H9 (cell line): ENCODE measurements around the gene TFAP2A. TPM values are rescaled to one million over a fixed set of nuclear protein-coding genes. Genes with fewer than 3 reads are reported as not detected.
A peak's percentile ranks its signal among the peaks of the same experiment; 100 is the strongest.

Experiments used
- DNase-seq: peaks from one replicate; pipeline ENCODE4 v3.0.0-alpha.2; 2017
- H2AFZ ChIP-seq: one replicate; pipeline ENCODE4 v1.6.1; 2013; ENCODE audit warnings: mild to moderate bottlenecking, low read length, control low read depth, moderate library complexity
- H2AK5ac ChIP-seq: 2 replicates; pipeline ENCODE4 v1.6.1; 2013; ENCODE audit warnings: low read length, control low read depth, mixed read lengths; ENCODE audit not compliant: insufficient read length
- H2BK120ac ChIP-seq: one replicate; pipeline ENCODE4 v1.6.1; 2013; ENCODE audit warnings: low read depth, mild to moderate bottlenecking, low read length, control low read depth, inconsistent platforms; ENCODE audit not compliant: poor library complexity, severe bottlenecking
- H2BK12ac ChIP-seq: 2 replicates; pipeline ENCODE4 v1.6.1; 2013; ENCODE audit warnings: low read length, control low read depth, mixed read lengths, low read depth; ENCODE audit not compliant: insufficient read length
- H2BK15ac ChIP-seq: 2 replicates; pipeline ENCODE4 v1.6.1; 2013; ENCODE audit warnings: low read depth, low read length, control low read depth
- H2BK20ac ChIP-seq: one replicate; pipeline ENCODE4 v1.6.1; 2013; ENCODE audit warnings: low read depth, mild to moderate bottlenecking, low read length, control low read depth, inconsistent platforms; ENCODE audit not compliant: poor library complexity, severe bottlenecking
- H2BK5ac ChIP-seq: 2 replicates; pipeline ENCODE4 v1.6.1; 2013; ENCODE audit warnings: low read length, control low read depth, mixed read lengths; ENCODE audit not compliant: insufficient read length
- H3K14ac ChIP-seq: 2 replicates; pipeline ENCODE4 v1.6.1; 2013; ENCODE audit warnings: low read length, control low read depth; ENCODE audit not compliant: insufficient read depth
- H3K18ac ChIP-seq: 2 replicates; pipeline ENCODE4 v1.6.1; 2013; ENCODE audit warnings: low read depth, mild to moderate bottlenecking, mixed read lengths, low read length, control low read depth; ENCODE audit not compliant: insufficient read length
- H3K23ac ChIP-seq: 2 replicates; pipeline ENCODE4 v1.6.1; 2013; ENCODE audit warnings: low read length, control low read depth, mixed read lengths, low read depth; ENCODE audit not compliant: insufficient read length
- H3K23me2 ChIP-seq: 2 replicates; pipeline ENCODE4 v1.6.1; 2013; ENCODE audit warnings: low read depth, mild to moderate bottlenecking, mixed read lengths, low read length, control low read depth; ENCODE audit not compliant: insufficient read length, poor library complexity, severe bottlenecking
- H3K27ac ChIP-seq: 2 replicates; pipeline ENCODE4 v1.5.1; 2013; ENCODE audit warnings: low read length, control low read depth, mixed read lengths, low read depth; ENCODE audit not compliant: insufficient read length
- H3K27me3 ChIP-seq: 2 replicates; pipeline ENCODE4 v1.6.1; 2013; ENCODE audit warnings: low read length, control low read depth, inconsistent platforms; ENCODE audit not compliant: insufficient read depth
- H3K4ac ChIP-seq: 2 replicates; pipeline ENCODE4 v1.6.1; 2013; ENCODE audit warnings: low read depth, mild to moderate bottlenecking, control low read depth, inconsistent platforms, low read length, moderate library complexity
- H3K4me1 ChIP-seq: 2 replicates; pipeline ENCODE4 v1.6.1; 2013; ENCODE audit warnings: low read length, control low read depth, inconsistent platforms; ENCODE audit not compliant: insufficient read depth
- H3K4me2 ChIP-seq: 2 replicates; pipeline ENCODE4 v1.6.1; 2013; ENCODE audit warnings: low read length, control low read depth, mixed read lengths; ENCODE audit not compliant: insufficient read length, insufficient read depth
- H3K56ac ChIP-seq: 2 replicates; pipeline ENCODE4 v1.6.1; 2013; ENCODE audit warnings: low read depth, mild to moderate bottlenecking, mixed read lengths, low read length, control low read depth; ENCODE audit not compliant: insufficient read length
- H3K79me1 ChIP-seq: 2 replicates; pipeline ENCODE4 v1.6.1; 2013; ENCODE audit warnings: low read depth, mild to moderate bottlenecking, moderate library complexity, low read length, control low read depth, inconsistent platforms; ENCODE audit not compliant: insufficient read depth, poor library complexity, severe bottlenecking
- H3K79me2 ChIP-seq: 2 replicates; pipeline ENCODE4 v1.6.1; 2013; ENCODE audit warnings: low read length, control low read depth, inconsistent platforms; ENCODE audit not compliant: insufficient read depth
- H3K9ac ChIP-seq: 2 replicates; pipeline ENCODE4 v1.6.1; 2013; ENCODE audit warnings: low read length, control low read depth, mixed read lengths; ENCODE audit not compliant: insufficient read length; ENCODE audit errors: extremely low read depth
- H3K9me3 ChIP-seq: one replicate; pipeline ENCODE4 v1.6.1; 2013; ENCODE audit warnings: low read depth, low read length, inconsistent platforms; ENCODE audit not compliant: control insufficient read depth
- H3T11ph ChIP-seq: one replicate; pipeline ENCODE4 v1.6.1; 2013; ENCODE audit warnings: mild to moderate bottlenecking, low read length, control low read depth, inconsistent platforms
- H4K20me1 ChIP-seq: one replicate; pipeline ENCODE4 v1.6.1; 2013; ENCODE audit not compliant: control insufficient read depth, insufficient read length, insufficient read depth
- H4K5ac ChIP-seq: 2 replicates; pipeline ENCODE4 v1.6.1; 2013; ENCODE audit warnings: low read depth, mild to moderate bottlenecking, mixed read lengths, low read length, control low read depth; ENCODE audit not compliant: insufficient read length
- H4K8ac ChIP-seq: replicated peaks from 2 replicates; pipeline ENCODE4 v1.6.1; 2013; ENCODE audit warnings: low read length, control low read depth, mixed read lengths, low read depth; ENCODE audit not compliant: insufficient read length
- H4K91ac ChIP-seq: 2 replicates; pipeline ENCODE4 v1.6.1; 2013; ENCODE audit warnings: low read depth, mild to moderate bottlenecking, moderate library complexity, mixed read lengths, low read length, control low read depth; ENCODE audit not compliant: insufficient read length
- H3K27ac Mint-ChIP-seq, 3 experiments: 2 replicates in 2 of 3; 3 replicates in 1 of 3; pipeline ENCODE4 v1.8.0; 2020 to 2021; ENCODE audit warnings: mixed read lengths in 3 of 3, mild to moderate bottlenecking in 1 of 3, moderate library complexity in 1 of 3
- H3K27me3 Mint-ChIP-seq: 2 replicates; pipeline ENCODE4 v1.8.0; 2021; ENCODE audit warnings: low read depth, mild to moderate bottlenecking, moderate library complexity, mixed read lengths
- H3K36me3 Mint-ChIP-seq, 3 experiments: 2 replicates in 2 of 3; 3 replicates in 1 of 3; pipeline ENCODE4 v1.8.0; 2020 to 2021; ENCODE audit warnings: low read depth in 3 of 3, mixed read lengths in 3 of 3; ENCODE audit not compliant: insufficient read depth in 1 of 3
- H3K4me1 Mint-ChIP-seq, 2 experiments: 2 replicates each; pipeline ENCODE4 v1.8.0; 2020; ENCODE audit warnings: mixed read lengths in 2 of 2
- H3K4me3 Mint-ChIP-seq, 2 experiments: 2 replicates in 1 of 2; 3 replicates in 1 of 2; pipeline ENCODE4 v1.8.0; 2020 to 2021; ENCODE audit warnings: mild to moderate bottlenecking in 2 of 2, mixed read lengths in 2 of 2, moderate library complexity in 1 of 2
- H3K9me3 Mint-ChIP-seq, 2 experiments: 2 replicates in 1 of 2; 3 replicates in 1 of 2; pipeline ENCODE4 v1.8.0; 2020; ENCODE audit warnings: mild to moderate bottlenecking in 2 of 2, mixed read lengths in 2 of 2, moderate library complexity in 1 of 2
- CTCF ChIP-seq: fragments of 200-600 bp; sonication (generic); conservative IDR thresholded peaks from 3 replicates; pipeline ENCODE4 v1.8.0; 2021; ENCODE audit warnings: antibody characterized with exemption, mild to moderate bottlenecking
- WGBS: extraction: QIAGEN DNeasy Blood & Tissue Kit; methylation state at CpG from one replicate; pipeline ENCODE4 v1.1.7; 2013; ENCODE audit warnings: missing lambda C conversion rate, low lambda C conversion rate, mixed read lengths; ENCODE audit not compliant: insufficient read length; ENCODE audit errors: extremely low coverage; 5-methylcytosine and 5-hydroxymethylcytosine counted together
- total RNA-seq: library from RNA; stranded (reverse); gene quantifications from 2 replicates; pipeline ENCODE4 v1.2.1, GENCODE V29; 2021

Gene TFAP2A
- total RNA-seq, 1 experiment from 2014 or later = 2.6 TPM

- H3K9me3 Mint-ChIP-seq = peaks cover 4 to 12% of the 10 kb centered on the region in 2 experiments; a peak in 3 of 5 replicates
- Histone ChIP-seq H3K9ac (no peak overlapping the region), H3T11ph (no peak overlapping the region), H3K56ac (no peak overlapping the region), H2AFZ (no peak overlapping the region), H3K4me1 (no peaks in the 10 kb centered on the region), H3K14ac (no peak overlapping the region), H3K18ac (no peak overlapping the region), H3K27me3 (peaks cover 99% of the 10 kb centered on the region), H4K20me1 (no peaks in the 10 kb centered on the region), H2BK15ac (no peak overlapping the region), H3K27ac (no peak overlapping the region), H3K79me1 (no peaks in the 10 kb centered on the region), H4K91ac (no peak overlapping the region), H2BK12ac (no peak overlapping the region), H3K4ac (no peak overlapping the region), H4K5ac (no peak overlapping the region), H2BK120ac (no peak overlapping the region), H3K79me2 (no peaks in the 10 kb centered on the region), H4K8ac (no peak overlapping the region), H2AK5ac (no peak overlapping the region), H3K4me2 (peak overlapping the region; percentile 59), H3K23me2 (peaks cover 10% of the 10 kb centered on the region), H3K23ac (no peak overlapping the region), H2BK20ac (no peak overlapping the region), H2BK5ac (no peak overlapping the region), H3K9me3 (no peaks in the 10 kb centered on the region)
- H3K4me1 Mint-ChIP-seq = peaks cover 50 to 69% of the 10 kb centered on the region in 2 experiments
- no peak for DNase-seq
- H3K27me3 Mint-ChIP-seq = peaks cover 100% of the 10 kb centered on the region
- WGBS = no CpG with 5 or more reads among the region's 47 CpGs
- no peaks in the 10 kb centered on the region for H3K36me3 Mint-ChIP-seq
- no peak for TF ChIP-seq CTCF
- no peak overlapping the region for H3K27ac Mint-ChIP-seq
- peak overlapping the region; percentile 24 to 72 for H3K4me3 Mint-ChIP-seq
These were observed 25.0 kb downstream of the TFAP2A start for GRCh38 chr6:10389739-10390494.
